Esophagus squamous epithelium (tissue), 5 donors: Measurements from ENCODE around the gene TNNT3. TPM values are rescaled to one million over a fixed set of nuclear protein-coding genes. Genes with fewer than 3 reads are reported as not detected.

Experiments used
- DNase-seq: peaks from one replicate; lab custom pipeline; 2025; lab: John Stamatoyannopoulos, UW
- H3K27ac ChIP-seq, 4 donors: fragments of 200-600 bp; sonication (generic); one replicate each; pipeline ENCODE4 v1.5.1; 2016 to 2019; ENCODE audit warnings: mild to moderate bottlenecking in 1 of 4
- H3K27me3 ChIP-seq, 4 donors: fragments of 200-600 bp; sonication (generic); 1 replicate in 3 of 4; 2 replicates in 1 of 4; pipeline versions ENCODE4 v1.5.1 to v1.6.0; 2017 to 2021; ENCODE audit warnings: antibody characterized with exemption in 1 of 4
- H3K36me3 ChIP-seq, 3 donors: fragments of 200-600 bp; sonication (generic); one replicate each; pipeline ENCODE4 v1.5.1; 2016 to 2019
- H3K4me1 ChIP-seq, 3 donors: fragments of 200-600 bp; sonication (generic); one replicate each; pipeline ENCODE4 v1.5.1; 2017 to 2019
- H3K4me3 ChIP-seq, 4 donors: fragments of 200-600 bp; sonication (generic); 1 replicate in 3 of 4; 2 replicates in 1 of 4; pipeline ENCODE4 v1.5.1; 2016 to 2019; ENCODE audit warnings: mild to moderate bottlenecking in 2 of 4, moderate library complexity in 1 of 4
- H3K9me3 ChIP-seq, 3 donors: fragments of 200-600 bp; sonication (generic); one replicate each; pipeline ENCODE4 v1.5.1; 2016 to 2019
- POLR2A ChIP-seq, 4 donors: fragments of 450-650 bp; IDR thresholded peaks; one replicate each; pipeline ENCODE4 v1.6.1; 2017; ENCODE audit warnings: antibody characterized with exemption in 4 of 4, mild to moderate bottlenecking in 4 of 4, moderate library complexity in 3 of 4
- WGBS, 2 donors: methylation state at CpG; one replicate each; pipeline ENCODE4 v1.1.5; 2018; 5-methylcytosine and 5-hydroxymethylcytosine counted together
- intact Hi-C: fragments of 100-400 bp; cut with DNase I; formaldehyde crosslinking; loops from one replicate; pipeline ENCODE4 v1.15.0; 2022
- total RNA-seq, 4 donors: library from RNA; depleted of rRNA; stranded (reverse); fragments of >200 nt; gene quantifications; one replicate each; pipeline ENCODE4 v1.1.0, GENCODE V29; 2016
- TF ChIP-seq, protein P1 (sequence below), 6 experiments: fragments of 450-650 bp in 4 of 6; fragments of 200-600 bp in 2 of 6; sonication (generic) in 2 of 6; IDR thresholded peaks; one replicate each; pipeline ENCODE4 v1.5.1; 2016 to 2019; ENCODE audit warnings: antibody characterized with exemption in 6 of 6, mild to moderate bottlenecking in 4 of 6, moderate library complexity in 4 of 6
- donor health status: DM: yes; HTN: yes; CAD: no.

The TNNT3 gene
- total RNA-seq, 4 donors from 2014 or later, result 0.76 to 3.1 (median 1.6) TPM; not detected in 1

DNA sequence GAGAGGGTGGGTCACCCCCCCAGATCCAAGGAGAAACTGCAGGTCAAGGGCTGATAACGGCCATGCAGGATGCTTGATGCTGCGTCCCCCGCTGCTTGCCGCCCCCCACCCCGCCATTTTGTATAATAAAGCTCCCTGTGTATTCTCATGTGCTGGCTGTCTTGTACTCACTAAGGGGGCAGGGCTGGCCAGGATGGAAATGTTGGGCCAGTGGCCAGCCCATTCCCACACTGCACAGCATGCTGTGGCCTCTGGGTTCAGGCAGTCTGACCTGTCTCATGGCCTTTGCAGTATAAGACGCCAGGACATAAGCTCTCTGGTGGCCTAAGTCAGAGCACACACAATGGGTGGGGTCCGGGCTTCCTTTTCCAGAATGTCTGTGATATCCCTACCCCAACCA is 27.4 kb upstream of the TNNT3 start:
- H3K4me1 ChIP-seq, result peaks cover 0 to 37% (median 20%) of the 10 kb centered on the region in 3 donors
- 20 to 89% methylated on average over 1 to 5 of the region's 7 CpGs for WGBS, 2 donors
- H3K36me3 ChIP-seq, result peaks cover 0 to 26% (median 7%) of the 10 kb centered on the region in 3 donors
- H3K9me3 ChIP-seq, result no peaks in the 10 kb centered on the region
- no peak overlapping the region for H3K4me3 ChIP-seq
- H3K27ac ChIP-seq, result no peak overlapping the region
- no peaks in the 10 kb centered on the region for H3K27me3 ChIP-seq
- intact Hi-C loops, result no loop called here
- no peak for DNase-seq
- no peak for TF ChIP-seq POLR2A (IDR thresholded peaks at IDR 0.05)
- TF ChIP-seq, protein P1, sequence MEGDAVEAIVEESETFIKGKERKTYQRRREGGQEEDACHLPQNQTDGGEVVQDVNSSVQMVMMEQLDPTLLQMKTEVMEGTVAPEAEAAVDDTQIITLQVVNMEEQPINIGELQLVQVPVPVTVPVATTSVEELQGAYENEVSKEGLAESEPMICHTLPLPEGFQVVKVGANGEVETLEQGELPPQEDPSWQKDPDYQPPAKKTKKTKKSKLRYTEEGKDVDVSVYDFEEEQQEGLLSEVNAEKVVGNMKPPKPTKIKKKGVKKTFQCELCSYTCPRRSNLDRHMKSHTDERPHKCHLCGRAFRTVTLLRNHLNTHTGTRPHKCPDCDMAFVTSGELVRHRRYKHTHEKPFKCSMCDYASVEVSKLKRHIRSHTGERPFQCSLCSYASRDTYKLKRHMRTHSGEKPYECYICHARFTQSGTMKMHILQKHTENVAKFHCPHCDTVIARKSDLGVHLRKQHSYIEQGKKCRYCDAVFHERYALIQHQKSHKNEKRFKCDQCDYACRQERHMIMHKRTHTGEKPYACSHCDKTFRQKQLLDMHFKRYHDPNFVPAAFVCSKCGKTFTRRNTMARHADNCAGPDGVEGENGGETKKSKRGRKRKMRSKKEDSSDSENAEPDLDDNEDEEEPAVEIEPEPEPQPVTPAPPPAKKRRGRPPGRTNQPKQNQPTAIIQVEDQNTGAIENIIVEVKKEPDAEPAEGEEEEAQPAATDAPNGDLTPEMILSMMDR (IDR thresholded peaks at IDR 0.05), result no peak

- H3K27me3 ChIP-seq, result no peaks in the 10 kb centered on the region
- H3K4me1 ChIP-seq, result peaks cover 0 to 33% (median 20%) of the 10 kb centered on the region in 3 donors
- H3K4me3 ChIP-seq, result no peak overlapping the region
- no peak for TF ChIP-seq POLR2A (IDR thresholded peaks at IDR 0.05)
- TF ChIP-seq, protein P1 (IDR thresholded peaks at IDR 0.05), result no peak
- H3K27ac ChIP-seq, result no peak overlapping the region
- no peaks in the 10 kb centered on the region for H3K9me3 ChIP-seq
- no peak for DNase-seq
- 61 to 73% methylated on average over 5 of the region's 5 CpGs for WGBS, 2 donors
- H3K36me3 ChIP-seq, result peaks cover 0 to 21% (median 2%) of the 10 kb centered on the region in 3 donors
- intact Hi-C loops, result no loop called here
Observed at GRCh38 chr11:1892558-1892957, 26.9 kb upstream of the TNNT3 start.

GRCh38 chr11:1893581-1894359 is 25.7 kb upstream of the TNNT3 start:
- TF ChIP-seq, protein P1 (IDR thresholded peaks at IDR 0.05), result no peak
- TF ChIP-seq POLR2A (IDR thresholded peaks at IDR 0.05), result no peak
- DNase-seq, result no peak
- Histone ChIP-seq H3K27me3 (no peaks in the 10 kb centered on the region), H3K27ac (no peak overlapping the region), H3K4me3 (no peak overlapping the region), H3K4me1 (peaks cover 0 to 21% (median 10%) of the 10 kb centered on the region in 3 donors), H3K9me3 (no peaks in the 10 kb centered on the region), H3K36me3 (peaks cover 0 to 9% (median 0%) of the 10 kb centered on the region in 3 donors)
- intact Hi-C loops, result loop anchor here (1.0 kb wide), 1 partner anchor 23 kb away; no protein-coding TSS in a partner anchor
- WGBS, 2 donors, result 88 to 91% methylated on average over 4 of the region's 5 CpGs

GRCh38 chr11:1894759-1895158 is 24.7 kb upstream of the TNNT3 start:
- intact Hi-C loops, result no loop called here
- Histone ChIP-seq H3K36me3 (no peaks in the 10 kb centered on the region), H3K4me1 (peaks cover 0 to 11% (median 0%) of the 10 kb centered on the region in 3 donors), H3K9me3 (no peaks in the 10 kb centered on the region), H3K27me3 (peaks cover 0 to 5% (median 0%) of the 10 kb centered on the region in 4 donors), H3K4me3 (no peak overlapping the region), H3K27ac (no peak overlapping the region)
- no peak for TF ChIP-seq POLR2A (IDR thresholded peaks at IDR 0.05)
- TF ChIP-seq, protein P1 (IDR thresholded peaks at IDR 0.05), result no peak
- 78 to 91% methylated on average over 10 to 11 of the region's 11 CpGs for WGBS, 2 donors
- DNase-seq, result no peak

DNA sequence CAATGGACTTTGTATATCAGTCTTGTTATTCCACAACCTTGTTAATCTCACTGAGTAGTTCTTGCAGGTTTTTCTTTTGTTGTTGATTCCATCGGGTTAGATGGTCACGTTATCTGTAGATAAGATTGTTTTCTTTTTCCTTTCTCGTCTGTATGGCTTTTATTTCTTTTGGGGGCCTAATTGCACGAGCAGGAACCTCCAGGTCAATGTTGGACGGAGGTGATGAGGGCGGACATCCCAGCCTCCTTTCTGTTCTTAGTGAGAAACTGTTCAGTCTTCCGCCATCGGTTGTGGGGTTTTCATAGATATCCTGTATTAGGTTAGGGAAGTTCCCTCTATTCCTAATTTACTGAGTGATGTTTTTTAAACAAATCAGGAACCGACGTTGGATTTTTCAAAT is 23.0 kb upstream of the TNNT3 start:
- WGBS, 2 donors, result 62 to 69% methylated on average over 10 of the region's 10 CpGs
- TF ChIP-seq, protein P1 (IDR thresholded peaks at IDR 0.05), result no peak
- TF ChIP-seq POLR2A (IDR thresholded peaks at IDR 0.05), result no peak
- Histone ChIP-seq H3K9me3 (no peaks in the 10 kb centered on the region), H3K36me3 (no peaks in the 10 kb centered on the region), H3K27me3 (peaks cover 0 to 5% (median 0%) of the 10 kb centered on the region in 4 donors), H3K27ac (no peak overlapping the region), H3K4me1 (peaks cover 0 to 1% (median 0%) of the 10 kb centered on the region in 3 donors), H3K4me3 (no peak overlapping the region)
- DNase-seq, result no peak
- intact Hi-C loops, result no loop called here
